Osteoblast (primary cell): ENCODE data around the gene ZGRF1. TPM values are rescaled to one million over a fixed set of nuclear protein-coding genes. Genes with fewer than 3 reads are reported as not detected.
A peak's percentile ranks its signal among the peaks of the same experiment; 100 is the strongest.

ENCODE experiments used
- DNase-seq: peaks from one replicate; pipeline ENCODE4 v3.0.0; 2011; ENCODE audit warnings: low spot score, mixed read lengths; ENCODE audit not compliant: insufficient read length; ENCODE audit errors: missing footprints
- H2AFZ ChIP-seq: 2 replicates; pipeline ENCODE4 v1.6.0; 2011; ENCODE audit warnings: mild to moderate bottlenecking, low read length
- H3K27ac ChIP-seq: 2 replicates; pipeline ENCODE4 v1.5.1; 2011; ENCODE audit warnings: mild to moderate bottlenecking, low read depth, low read length, moderate library complexity
- H3K27me3 ChIP-seq: 2 replicates; pipeline ENCODE4 v1.6.0; 2012; ENCODE audit warnings: mild to moderate bottlenecking, control low read depth, inconsistent platforms, low read length, moderate library complexity; ENCODE audit not compliant: insufficient read depth
- H3K36me3 ChIP-seq: 2 replicates; pipeline ENCODE4 v1.5.1; 2011; ENCODE audit warnings: mild to moderate bottlenecking, low read length, control low read depth, moderate library complexity; ENCODE audit not compliant: insufficient read depth
- H3K4me1 ChIP-seq: 2 replicates; pipeline ENCODE4 v1.5.1; 2011; ENCODE audit warnings: mild to moderate bottlenecking, low read length, control low read depth, moderate library complexity; ENCODE audit not compliant: insufficient read depth
- H3K4me2 ChIP-seq: 2 replicates; pipeline ENCODE4 v1.6.0; 2011; ENCODE audit warnings: mild to moderate bottlenecking, low read length; ENCODE audit not compliant: insufficient read depth
- H3K4me3 ChIP-seq: fragments of 200-600 bp; sonication (generic); 3 replicates; pipeline ENCODE4 v1.5.1; 2012; ENCODE audit warnings: mild to moderate bottlenecking, low read length, inconsistent platforms; ENCODE audit not compliant: insufficient read depth
- H3K79me2 ChIP-seq: 2 replicates; pipeline ENCODE4 v1.6.0; 2012; ENCODE audit warnings: mild to moderate bottlenecking, low read length, control low read depth, inconsistent platforms; ENCODE audit not compliant: insufficient read depth
- H3K9me3 ChIP-seq: 2 replicates; pipeline ENCODE4 v1.5.1; 2011; ENCODE audit warnings: low read depth, low read length, control low read depth
- H4K20me1 ChIP-seq: 2 replicates; pipeline ENCODE4 v1.6.0; 2012; ENCODE audit warnings: mild to moderate bottlenecking, low read length, control low read depth; ENCODE audit not compliant: insufficient read depth
- CTCF ChIP-seq: IDR thresholded peaks from 2 replicates; pipeline ENCODE4 v1.5.1; 2011; ENCODE audit warnings: mild to moderate bottlenecking, low read depth, low read length, moderate library complexity; ENCODE audit errors: extremely low read depth
- total RNA-seq: library from RNA; depleted of rRNA; stranded (reverse); fragments of >200 nt; gene quantifications from 2 replicates; pipeline ENCODE4 v1.2.3, GENCODE V29; 2012

The ZGRF1 gene
- total RNA-seq, 1 donor, result 5.8 TPM

DNA sequence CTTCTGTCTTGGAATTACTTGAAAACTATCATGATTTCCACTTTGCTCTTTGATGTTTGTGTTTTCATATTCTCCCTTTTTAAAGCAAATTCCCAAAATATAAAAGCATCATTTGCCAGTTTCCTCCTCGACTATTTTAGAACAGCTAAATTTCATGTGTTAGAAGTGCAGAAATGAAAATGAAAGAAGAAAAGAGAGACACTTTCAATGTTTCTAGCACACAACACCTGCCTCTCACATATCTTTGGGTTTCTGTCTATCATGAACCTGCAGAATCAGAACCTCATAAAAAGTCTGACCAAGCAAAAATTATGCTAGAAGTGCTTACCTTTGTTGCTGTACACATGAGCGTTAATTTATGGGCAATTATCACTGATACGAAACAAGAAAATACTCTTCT lies 118.8 kb downstream of the ZGRF1 start:
- no peaks in the 10 kb centered on the region for H3K9me3 ChIP-seq
- no peaks in the 10 kb centered on the region for H3K79me2 ChIP-seq
- no peaks in the 10 kb centered on the region for H4K20me1 ChIP-seq
- no peak overlapping the region for H3K27ac ChIP-seq
- no peak overlapping the region for H2AFZ ChIP-seq
- no peaks in the 10 kb centered on the region for H3K36me3 ChIP-seq
- peaks cover 97% of the 10 kb centered on the region for H3K27me3 ChIP-seq
- H3K4me3 ChIP-seq, result no peak overlapping the region
- no peak for TF ChIP-seq CTCF
- H3K4me1 ChIP-seq, result peaks cover 12% of the 10 kb centered on the region
- no peak for DNase-seq
- H3K4me2 ChIP-seq, result no peak overlapping the region

- no peaks in the 10 kb centered on the region for H4K20me1 ChIP-seq
- no peak overlapping the region for H3K27ac ChIP-seq
- H3K79me2 ChIP-seq, result no peaks in the 10 kb centered on the region
- H3K27me3 ChIP-seq, result peaks cover 97% of the 10 kb centered on the region
- H2AFZ ChIP-seq, result no peak overlapping the region
- H3K36me3 ChIP-seq, result no peaks in the 10 kb centered on the region
- no peak for TF ChIP-seq CTCF
- H3K9me3 ChIP-seq, result no peaks in the 10 kb centered on the region
- H3K4me2 ChIP-seq, result no peak overlapping the region
- DNase-seq, result no peak
- H3K4me3 ChIP-seq, result no peak overlapping the region
- H3K4me1 ChIP-seq, result peaks cover 12% of the 10 kb centered on the region
These were observed 119.6 kb downstream of the ZGRF1 start for GRCh38 chr4:112517067-112517634.

DNA sequence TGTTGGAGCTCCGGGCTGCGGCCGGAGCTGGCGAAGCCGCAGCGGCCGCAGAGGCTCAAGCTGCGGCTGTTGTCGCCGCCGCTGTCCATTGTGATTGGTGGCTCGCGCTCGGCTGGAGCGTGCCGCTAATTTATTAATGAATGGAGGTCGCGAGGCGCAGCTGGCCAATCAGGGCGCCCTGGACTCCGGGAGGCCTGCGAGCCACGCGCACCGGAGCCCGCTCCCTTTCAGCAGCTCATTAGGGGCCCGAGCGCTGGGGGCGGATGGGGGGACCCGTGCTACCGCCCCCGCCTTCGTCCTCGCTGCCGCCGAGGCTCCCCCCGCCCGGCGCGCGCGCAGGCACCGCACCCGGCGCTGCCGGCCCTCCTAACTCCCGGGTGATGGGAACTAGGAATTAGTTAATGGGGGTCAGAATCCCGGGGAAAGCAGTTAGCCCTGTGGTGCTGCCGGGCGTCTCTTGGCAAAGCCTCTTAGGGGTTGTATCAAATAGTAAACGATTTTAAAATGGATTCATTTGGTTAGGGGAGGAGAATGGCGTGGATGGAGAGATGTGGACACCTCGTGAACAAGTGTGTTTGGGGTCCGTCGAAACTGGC lies 120.1 kb downstream of the ZGRF1 start:
- DNase-seq, result peak; percentile 86
- Histone ChIP-seq H3K27ac (no peak overlapping the region), H3K4me2 (peak overlapping the region; percentile 42), H3K27me3 (peaks cover 97% of the 10 kb centered on the region), H3K36me3 (no peaks in the 10 kb centered on the region), H3K9me3 (no peaks in the 10 kb centered on the region), H3K4me1 (peaks cover 12% of the 10 kb centered on the region), H3K79me2 (no peaks in the 10 kb centered on the region), H4K20me1 (no peaks in the 10 kb centered on the region), H2AFZ (no peak overlapping the region), H3K4me3 (peak overlapping the region; percentile 23)
- TF ChIP-seq CTCF, result no peak

- H3K4me3 ChIP-seq, result peak within 1 kb of the TSS; percentile 71
- no peaks in the 10 kb centered on the region for H4K20me1 ChIP-seq
- peak within 1 kb of the TSS; percentile 86 for H2AFZ ChIP-seq
- H3K36me3 ChIP-seq, result no peaks in the 10 kb centered on the region
- TF ChIP-seq CTCF, result no peak
- DNase-seq, result peak; percentile 87
- peaks cover 12% of the 10 kb centered on the region for H3K4me1 ChIP-seq
- no peak within 1 kb of the TSS for H3K27ac ChIP-seq
- H3K79me2 ChIP-seq, result no peaks in the 10 kb centered on the region
- no peaks in the 10 kb centered on the region for H3K9me3 ChIP-seq
- peaks cover 97% of the 10 kb centered on the region for H3K27me3 ChIP-seq
- H3K4me2 ChIP-seq, result peak within 1 kb of the TSS; percentile 92
These were observed 120.6 kb downstream of the ZGRF1 start, which contains the start of gene NEUROG2 for GRCh38 chr4:112516066-112516470. NEUROG2 (minus strand) TSS chr4:112516180; CDS start chr4:112515475, 705 bp downstream.
